ENCODE results near the gene CATSPERD.
"Not testable (repeated sequence)": the region's sequence is repeated elsewhere in the genome, so short reads cannot be mapped to it uniquely, and the experiment has no call there.

Gene CATSPERD

GRCh38 chr19:5684694-5685430 is 35.6 kb upstream of the CATSPERD start:
- DNase-seq (ENCODE audit: low read depth in 1 of 2, low spot score in 1 of 2) = no peak

DNA sequence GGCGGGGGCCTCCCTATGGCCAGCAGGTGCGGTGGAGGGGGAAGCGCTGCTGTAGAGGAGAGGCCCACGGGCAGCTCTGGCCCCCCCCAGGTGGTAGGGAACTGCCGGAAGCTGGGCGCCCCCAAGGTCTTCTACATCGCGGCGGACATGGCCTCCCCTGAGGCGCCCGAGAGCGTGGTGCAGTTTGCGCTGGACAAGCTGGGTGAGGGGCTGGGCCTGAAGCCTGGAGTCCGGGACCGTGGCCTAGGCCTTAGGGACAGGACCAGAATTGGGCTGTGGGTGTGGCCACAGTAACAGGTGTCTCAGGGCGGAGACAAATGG is 34.2 kb upstream of the CATSPERD start:
- no peak for DNase-seq (ENCODE audit: low read depth in 1 of 2, low spot score in 1 of 2)

GRCh38 chr19:5686647-5687359 is 33.6 kb upstream of the CATSPERD start:
- peak; percentile 86 to 99 for DNase-seq (ENCODE audit: low read depth in 1 of 2, low spot score in 1 of 2)

GRCh38 chr19:5687360-5688198 is 32.9 kb upstream of the CATSPERD start:
- no peak for DNase-seq (ENCODE audit: low read depth in 1 of 2, low spot score in 1 of 2)

- not testable (repeated sequence) for DNase-seq (ENCODE audit: low read depth in 1 of 2, low spot score in 1 of 2)
These were observed 32.1 kb upstream of the CATSPERD start for GRCh38 chr19:5688262-5688881.

GRCh38 chr19:5690125-5690954 is 30.1 kb upstream of the CATSPERD start, which contains the start of gene RPL36:
TSS of gene RPL36 (plus strand) at chr19:5690295. CDS start at chr19:5690508, 213 bp downstream.
- DNase-seq (ENCODE audit: low read depth in 1 of 2, low spot score in 1 of 2) = peak; percentile 98 to 99

GRCh38 chr19:5690955-5691821 is 29.2 kb upstream of the CATSPERD start:
- DNase-seq (ENCODE audit: low read depth in 1 of 2, low spot score in 1 of 2) = peak in 1 of 2 donors; percentile 56

DNA sequence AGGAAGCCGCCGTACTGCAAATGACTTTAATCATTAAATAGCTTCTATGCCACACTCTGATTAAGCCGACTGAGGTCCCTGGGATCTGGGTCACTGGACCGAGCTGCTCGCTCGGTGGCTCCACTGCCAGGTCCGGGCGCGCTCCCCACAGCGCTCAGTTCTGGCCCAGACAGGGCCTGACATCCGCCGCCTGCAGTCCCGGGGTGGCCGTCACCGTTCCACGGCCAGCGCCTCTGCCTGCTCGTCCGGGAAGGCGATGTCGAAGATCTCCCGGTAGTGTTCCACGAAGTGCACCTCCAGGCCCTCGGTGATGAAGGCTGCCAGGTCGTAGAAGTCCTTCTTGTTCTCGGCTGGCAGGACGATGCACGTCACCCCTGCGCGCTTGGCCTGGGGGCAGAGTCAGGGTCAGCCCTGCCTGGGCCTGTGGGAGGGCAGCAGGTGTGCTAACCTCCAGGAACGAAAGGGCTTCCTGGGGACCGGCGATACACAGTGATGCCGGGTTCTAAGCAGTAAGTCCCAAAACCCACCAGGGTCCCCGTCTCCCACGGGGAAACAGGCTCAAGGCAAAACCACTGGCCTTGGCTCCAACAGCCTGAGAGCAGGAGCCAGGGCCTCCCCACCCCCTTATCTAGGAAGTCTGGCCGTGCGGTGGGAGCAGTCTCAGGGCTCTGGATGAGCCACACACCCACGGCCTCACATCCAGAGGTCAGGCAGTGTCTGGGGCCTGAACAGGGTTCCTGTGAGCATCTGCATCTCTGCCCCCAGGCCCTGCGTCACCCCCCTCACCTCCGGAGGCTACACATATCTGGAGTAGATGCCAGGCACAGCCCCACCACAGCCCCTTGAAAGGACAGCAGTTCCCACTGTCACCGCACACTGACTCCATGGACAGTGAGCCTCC is 28.4 kb upstream of the CATSPERD start:
- DNase-seq (ENCODE audit: low read depth in 1 of 2, low spot score in 1 of 2) = no peak

DNA sequence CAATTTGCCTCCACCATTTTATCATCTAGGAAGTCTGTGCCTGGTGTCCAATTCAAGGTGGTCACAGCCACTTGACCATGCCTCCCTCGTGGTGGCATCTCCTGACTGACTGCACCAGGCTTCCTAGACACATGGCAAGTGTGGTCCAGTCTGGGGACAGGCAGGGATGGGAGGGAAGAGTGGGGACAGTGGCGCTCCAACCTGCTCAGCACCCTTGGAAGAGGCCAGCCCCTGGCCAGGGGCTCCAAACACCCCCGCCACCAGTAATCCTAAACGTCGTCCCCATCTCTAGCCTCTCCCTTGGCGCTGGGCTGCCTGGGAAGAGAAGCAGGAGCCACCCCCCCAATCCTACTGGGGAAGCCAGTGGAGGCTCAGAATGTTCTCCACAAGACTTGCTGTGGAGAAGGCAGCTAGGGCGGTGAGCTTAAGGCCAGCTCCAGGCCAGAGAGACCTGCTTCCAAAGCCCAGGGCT is 27.7 kb upstream of the CATSPERD start:
- no peak for DNase-seq (ENCODE audit: low read depth in 1 of 2, low spot score in 1 of 2)

GRCh38 chr19:5693195-5694166 is 27.0 kb upstream of the CATSPERD start:
- DNase-seq (ENCODE audit: low read depth in 1 of 2, low spot score in 1 of 2) = no peak

DNA sequence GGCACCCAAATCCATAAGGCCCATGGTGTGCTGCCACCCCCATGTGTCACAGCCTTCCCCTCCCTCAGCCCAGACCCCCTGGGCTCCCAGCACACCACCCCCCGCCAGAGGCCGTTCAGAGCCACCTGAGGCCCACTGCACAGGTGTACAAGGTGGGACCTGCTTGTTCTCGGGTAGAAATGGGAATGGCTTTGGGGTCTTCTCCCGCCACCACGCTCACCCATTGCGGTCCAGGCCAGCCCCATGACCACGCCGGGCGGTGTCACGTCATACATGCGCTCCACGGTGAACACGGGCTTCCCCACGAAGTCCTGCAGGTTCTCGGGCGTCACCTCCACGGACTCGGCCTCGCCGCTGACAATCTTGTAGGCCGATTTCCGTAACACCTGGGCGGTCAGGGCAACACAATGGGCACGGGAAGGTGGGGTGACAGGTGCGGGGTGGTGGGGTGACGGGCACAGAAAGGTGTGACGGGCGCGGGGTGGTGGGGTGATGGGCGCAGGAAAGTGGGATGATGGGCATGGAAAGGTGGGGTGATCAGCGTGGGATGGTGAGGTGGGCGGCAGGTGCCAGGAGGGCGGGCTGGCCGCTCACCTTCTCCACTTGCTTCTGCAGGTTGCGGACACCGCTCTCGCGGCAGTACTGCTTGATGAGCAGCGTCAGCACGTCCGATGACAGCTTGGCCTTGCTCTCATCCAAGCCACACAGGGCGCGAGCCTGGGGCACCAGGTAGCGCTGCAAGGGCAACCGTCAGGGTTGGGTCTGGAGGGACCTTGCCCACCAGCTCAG is 26.1 kb upstream of the CATSPERD start:
- no peak for DNase-seq (ENCODE audit: low read depth in 1 of 2, low spot score in 1 of 2)

GRCh38 chr19:5694956-5695648 is 25.3 kb upstream of the CATSPERD start:
- no peak for DNase-seq (ENCODE audit: low read depth in 1 of 2, low spot score in 1 of 2)

DNA sequence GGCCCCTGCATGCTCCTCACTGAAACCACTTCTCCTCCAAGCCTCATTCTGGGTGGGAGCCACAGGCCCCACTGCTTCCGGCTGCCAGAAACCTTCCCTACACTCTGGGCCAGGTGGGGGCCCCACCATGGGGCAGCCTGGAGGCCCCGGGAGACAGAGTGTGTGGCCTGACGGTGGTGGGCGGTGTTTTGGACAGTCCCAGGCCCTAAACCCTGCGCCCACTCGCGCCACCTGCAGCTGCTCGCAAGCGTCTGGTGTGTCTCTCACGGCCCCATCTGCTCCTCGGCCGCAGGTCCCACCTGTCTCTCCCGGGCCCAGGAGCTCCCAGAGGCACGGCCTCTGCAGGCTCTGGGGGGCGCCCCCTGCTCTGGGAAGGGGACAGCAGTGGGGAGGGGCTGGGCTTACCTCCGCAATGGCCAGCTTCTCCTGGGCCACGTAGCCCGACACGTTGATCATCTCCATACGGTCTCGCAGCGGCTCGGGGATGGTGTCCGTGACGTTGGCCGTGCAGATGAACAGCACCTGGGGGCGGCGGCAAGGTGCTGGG is 24.7 kb upstream of the CATSPERD start:
- no peak for DNase-seq (ENCODE audit: low read depth in 1 of 2, low spot score in 1 of 2)

DNA sequence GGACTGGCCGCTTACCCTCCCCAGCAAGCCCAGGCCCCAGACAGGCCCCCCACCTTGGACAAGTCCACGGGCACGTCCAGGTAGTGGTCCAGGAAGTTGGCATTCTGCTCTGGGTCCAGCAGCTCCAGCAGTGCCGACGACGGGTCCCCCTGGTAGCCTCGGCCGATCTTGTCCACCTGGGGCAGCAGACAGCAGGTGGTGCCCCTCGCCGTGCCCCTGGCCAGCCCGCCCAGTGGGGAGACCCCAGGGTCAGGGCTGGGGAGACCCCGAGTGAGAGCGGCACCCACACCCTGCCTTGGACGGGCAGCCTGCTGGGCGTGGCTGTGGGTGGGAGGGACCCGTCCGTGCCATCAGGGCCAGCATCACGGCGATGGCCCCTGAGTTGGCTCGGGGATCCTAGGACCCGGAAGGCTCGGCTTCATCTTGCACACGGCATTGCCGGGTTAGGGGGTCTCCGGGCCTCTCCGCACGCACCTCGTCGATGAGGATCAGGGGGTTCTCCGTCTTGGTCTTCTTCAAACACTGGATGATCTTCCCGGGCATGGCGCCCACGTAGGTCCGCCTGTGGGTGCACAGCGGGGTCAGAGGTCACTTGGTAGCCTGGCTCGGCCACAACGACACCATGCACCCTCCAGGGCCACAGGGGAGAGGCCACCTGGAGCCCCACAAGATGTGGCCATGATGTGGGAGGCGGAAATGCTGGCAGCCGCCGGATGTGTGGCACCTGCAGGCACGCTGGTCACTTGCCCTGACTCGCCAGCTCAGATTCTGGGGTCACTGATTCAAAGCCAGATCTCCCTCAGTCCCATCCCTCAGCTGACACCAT is 24.0 kb upstream of the CATSPERD start:
- DNase-seq (ENCODE audit: low read depth in 1 of 2, low spot score in 1 of 2) = no peak

Measured in stimulated activated CD4-positive, alpha-beta T cell treated with anti-CD3 and anti-CD28 coated beads, Interleukin-15, amount 100 ng/mL, for 1 hour (primary cell).